Endothelial cell of umbilical vein (primary cell): Measurements from ENCODE around the gene PFDN6. TPM values are rescaled to one million over a fixed set of nuclear protein-coding genes. Genes with fewer than 3 reads are reported as not detected.

Source experiments
- BruUV-seq: library from RNA; stranded (reverse); fragments of 400-500 nt; replicated peaks from 2 replicates; lab custom pipeline; 2021; lab: Mats Ljungman, UMichigan
- CTCF ChIA-PET: fragments of 300-600, 350-600 bp; sonication (Branson Sonifier 250); formaldehyde crosslinking; loops from one replicate; lab custom pipeline; 2021; ENCODE audit warnings: antibody characterized with exemption, inconsistent platforms; lab: Charles Lee
- POLR2A ChIA-PET: fragments of 300-600, 350-600 bp; sonication (Branson Sonifier 250); formaldehyde crosslinking; loops from one replicate; lab custom pipeline; 2021; ENCODE audit warnings: antibody characterized with exemption, inconsistent platforms; lab: Charles Lee
- DNase-seq: peaks from one replicate; pipeline ENCODE4 v3.0.0-alpha.2; 2011; ENCODE audit warnings: low read depth, low spot score
- FAIRE-seq: peaks from 2 replicates; lab custom pipeline; 2011; peaks lifted over from hg19 to GRCh38; lab: Jason Lieb, UNC
- H2AFZ ChIP-seq: 2 replicates; pipeline ENCODE4 v1.6.0; 2012; ENCODE audit warnings: low read depth, low read length, control low read depth, inconsistent platforms
- H3K27ac ChIP-seq: 2 replicates; pipeline ENCODE4 v1.5.1; 2011; ENCODE audit warnings: low read depth, mild to moderate bottlenecking, control low read depth, low read length, moderate library complexity; ENCODE audit not compliant: insufficient read depth
- H3K27me3 ChIP-seq, 2 experiments: 2 replicates each; pipeline versions ENCODE4 v1.6.0 to v1.6.1; 2011; ENCODE audit warnings: low read length in 2 of 2, mixed read lengths in 1 of 2; ENCODE audit not compliant: control insufficient read depth in 2 of 2, insufficient read depth in 2 of 2
- H3K36me3 ChIP-seq, 2 experiments: 2 replicates in 1 of 2; 3 replicates in 1 of 2; pipeline ENCODE4 v1.5.1; 2011; ENCODE audit warnings: low read length in 2 of 2, mild to moderate bottlenecking in 1 of 2, moderate library complexity in 1 of 2; ENCODE audit not compliant: control insufficient read depth in 2 of 2, insufficient read depth in 2 of 2; ENCODE audit errors: extremely low read depth in 1 of 2
- H3K4me1 ChIP-seq: 3 replicates; pipeline ENCODE4 v1.5.1; 2011; ENCODE audit warnings: mild to moderate bottlenecking, low read length; ENCODE audit not compliant: control insufficient read depth, insufficient read depth; ENCODE audit errors: extremely low read depth
- H3K4me2 ChIP-seq: 2 replicates; pipeline ENCODE4 v1.6.1; 2011; ENCODE audit warnings: low read length, control low read depth, mixed read lengths; ENCODE audit not compliant: insufficient read depth
- H3K4me3 ChIP-seq, 3 experiments: fragments of 200-600 bp in 1 of 3; sonication (generic), shearing (Covaris generic) in 1 of 3; replicated peaks in 1 of 3; 2 replicates each; pipeline ENCODE4 v1.5.1; 2011 to 2016; ENCODE audit warnings: control low read depth in 3 of 3, low read length in 3 of 3, mild to moderate bottlenecking in 2 of 3, inconsistent platforms in 1 of 3, low read depth in 1 of 3, moderate library complexity in 1 of 3; ENCODE audit not compliant: insufficient read depth in 1 of 3
- H3K79me2 ChIP-seq: 2 replicates; pipeline ENCODE4 v1.6.0; 2012; ENCODE audit warnings: low read length, inconsistent platforms; ENCODE audit not compliant: control insufficient read depth, insufficient read depth
- H3K9ac ChIP-seq: replicated peaks from 2 replicates; pipeline ENCODE3; 2011; ENCODE audit warnings: low read length, control low read depth; ENCODE audit not compliant: insufficient read depth; ENCODE audit errors: extremely low read depth
- H3K9me1 ChIP-seq: replicated peaks from 3 replicates; pipeline ENCODE4 v1.6.0; 2011; ENCODE audit warnings: mild to moderate bottlenecking, low read length; ENCODE audit not compliant: control insufficient read depth, insufficient read depth; ENCODE audit errors: extremely low read depth
- H3K9me3 ChIP-seq: replicated peaks from 2 replicates; pipeline ENCODE4 v1.5.1; 2012; ENCODE audit warnings: low read length, inconsistent platforms; ENCODE audit not compliant: control insufficient read depth, insufficient read depth
- H4K20me1 ChIP-seq: replicated peaks from 2 replicates; pipeline ENCODE3; 2011; ENCODE audit warnings: mild to moderate bottlenecking, low read length; ENCODE audit not compliant: control insufficient read depth, insufficient read depth; ENCODE audit errors: extremely low read depth
- CTCF ChIP-seq, 2 donors: IDR thresholded peaks; 1 replicate in 1 of 2; 2 replicates in 1 of 2; pipeline ENCODE4 v1.5.1; 2011; ENCODE audit warnings: low read length in 2 of 2, mild to moderate bottlenecking in 2 of 2, moderate library complexity in 2 of 2, control low read depth in 1 of 2, inconsistent platforms in 1 of 2, low read depth in 1 of 2; ENCODE audit not compliant: insufficient read depth in 1 of 2; ENCODE audit errors: extremely low read depth in 1 of 2
- EZH2 ChIP-seq: IDR thresholded peaks from 2 replicates; pipeline ENCODE4 v1.6.1; 2012; ENCODE audit warnings: borderline replicate concordance, low read depth, mild to moderate bottlenecking, moderate library complexity, low read length, inconsistent platforms; ENCODE audit not compliant: severe bottlenecking
- FOS ChIP-seq: IDR thresholded peaks from 2 replicates; pipeline ENCODE4 v1.6.1; 2011; ENCODE audit warnings: mild to moderate bottlenecking, low read length, moderate library complexity, borderline replicate concordance; ENCODE audit not compliant: insufficient read depth
- GATA2 ChIP-seq: IDR thresholded peaks from 2 replicates; pipeline ENCODE4 v1.7.0; 2011; ENCODE audit warnings: low read depth, mild to moderate bottlenecking, moderate library complexity, mixed read lengths, low read length; ENCODE audit not compliant: insufficient read length, insufficient read depth
- JUN ChIP-seq: IDR thresholded peaks from 2 replicates; pipeline ENCODE4 v1.6.1; 2011; ENCODE audit warnings: borderline replicate concordance, low read depth; ENCODE audit not compliant: insufficient read length, insufficient read depth
- MAX ChIP-seq: IDR thresholded peaks from 2 replicates; pipeline ENCODE4 v1.6.1; 2011; ENCODE audit not compliant: insufficient read depth, insufficient read length
- MYC ChIP-seq: IDR thresholded peaks from one replicate; pipeline ENCODE4 v1.6.1; 2011; ENCODE audit warnings: mild to moderate bottlenecking, low read depth, low read length
- POLR2A ChIP-seq: IDR thresholded peaks from 2 replicates; pipeline ENCODE4 v1.6.1; 2012; ENCODE audit warnings: low read depth, mild to moderate bottlenecking, control low read depth, low read length
- POLR2AphosphoS5 ChIP-seq: IDR thresholded peaks from 2 replicates; pipeline ENCODE4 v1.6.1; 2012; ENCODE audit warnings: low read depth, mild to moderate bottlenecking, control low read depth, low read length, moderate library complexity; ENCODE audit not compliant: insufficient read depth
- dilution Hi-C: fragments of 300-500 bp; cut with MboI; formaldehyde crosslinking; loops from one replicate; pipeline ENCODE4 v1.15.0; 2019; ENCODE audit warnings: low sequenced_read_pairs; ENCODE audit not compliant: extremely low pct_ligation_motif_present
- intact Hi-C: fragments of 100-400 bp; cut with micrococcal nuclease; formaldehyde crosslinking; loops from one replicate; pipeline ENCODE4 v1.10.0; 2022
- polyA plus RNA-seq, 4 experiments: library from polyadenylated mRNA; depleted of rRNA in 3 of 4; stranded (reverse) in 3 of 4; unstranded in 1 of 4; fragments of >200 nt; gene quantifications; 2 replicates each; pipeline versions ENCODE4 v1.2.1 to v1.2.3, GENCODE V29; 2011 to 2012; ENCODE audit warnings: missing spikeins in 1 of 4
- total RNA-seq: library from RNA; stranded (reverse); gene quantifications from 2 replicates; pipeline ENCODE4 v1.2.3, GENCODE V29; 2021

Gene PFDN6
- total and polyA plus RNA-seq, 2 donors (not counting 3 experiments of a cell fraction or from before 2014, with no cell fraction given), result 31.0 to 63.5 TPM

GRCh38 chr6:33330736-33331135 lies 41.3 kb downstream of the PFDN6 start:
- Histone ChIP-seq H3K4me1 (no peaks in the 10 kb centered on the region), H3K9me1 (no peaks in the 10 kb centered on the region), H3K4me3 (no peak overlapping the region), H3K79me2 (no peaks in the 10 kb centered on the region), H3K9me3 (no peaks in the 10 kb centered on the region), H3K4me2 (no peak overlapping the region), H3K9ac (no peak overlapping the region), H3K36me3 (no peaks in the 10 kb centered on the region), H3K27me3 (no peaks in the 10 kb centered on the region), H4K20me1 (no peaks in the 10 kb centered on the region), H2AFZ (no peak overlapping the region), H3K27ac (no peak overlapping the region)
- ChIA-PET CTCF (no interaction called here), POLR2A (no interaction called here)
- intact Hi-C loops, result no loop called here
- FAIRE-seq (no peak), DNase-seq (no peak)
- no peak for TF ChIP-seq GATA2
- TF ChIP-seq MYC, result no peak
- no peak for TF ChIP-seq FOS
- TF ChIP-seq POLR2A, result no peak
- no peak for TF ChIP-seq MAX
- TF ChIP-seq EZH2, result no peak
- TF ChIP-seq JUN, result no peak
- TF ChIP-seq POLR2AphosphoS5, result no peak
- TF ChIP-seq CTCF (IDR thresholded peaks at IDR 0.05; ENCODE audit: extremely low read depth in 1 of 2, insufficient read depth in 1 of 2, low read depth in 1 of 2, low read length in 2 of 2), result no peak
- dilution Hi-C loops, result no loop called here
- no TSS peak for BruUV-seq
